Mesenchymal stem cell (in vitro differentiated cells and primary cell): ENCODE data around the gene ROR2.

Source experiments
- DNase-seq: peaks from one replicate; pipeline ENCODE4 v3.0.0-alpha.2; 2013
- H2AFZ ChIP-seq: one replicate; pipeline ENCODE4 v1.6.1; 2013; ENCODE audit warnings: low read depth, mild to moderate bottlenecking, control low read depth, inconsistent platforms, low read length, moderate library complexity
- H2AK5ac ChIP-seq: 2 replicates; pipeline ENCODE4 v1.6.1; 2013; ENCODE audit warnings: low read length, moderate library complexity, mild to moderate bottlenecking, inconsistent platforms; ENCODE audit not compliant: severe bottlenecking
- H2BK120ac ChIP-seq: one replicate; pipeline ENCODE4 v1.6.1; 2013; ENCODE audit warnings: low read depth, mild to moderate bottlenecking, inconsistent platforms, low read length, moderate library complexity
- H2BK12ac ChIP-seq, 2 experiments: one replicate each; pipeline ENCODE4 v1.6.1; 2013; ENCODE audit warnings: inconsistent platforms in 2 of 2, low read length in 2 of 2, mild to moderate bottlenecking in 2 of 2, moderate library complexity in 2 of 2, control low read depth in 1 of 2
- H2BK15ac ChIP-seq: one replicate; pipeline ENCODE4 v1.6.1; 2013; ENCODE audit warnings: mild to moderate bottlenecking, low read depth, inconsistent platforms; ENCODE audit not compliant: poor library complexity, severe bottlenecking
- H2BK5ac ChIP-seq: 2 replicates; pipeline ENCODE4 v1.6.1; 2013; ENCODE audit warnings: low read depth, mild to moderate bottlenecking, low read length, control low read depth, inconsistent platforms; ENCODE audit not compliant: poor library complexity, severe bottlenecking
- H3K14ac ChIP-seq, 2 experiments: one replicate each; pipeline ENCODE4 v1.6.1; 2013; ENCODE audit warnings: inconsistent platforms in 2 of 2, low read length in 2 of 2, control low read depth in 1 of 2, mild to moderate bottlenecking in 1 of 2, moderate library complexity in 1 of 2
- H3K18ac ChIP-seq, 2 experiments: one replicate each; pipeline ENCODE4 v1.6.1; 2013; ENCODE audit warnings: inconsistent platforms in 2 of 2, low read length in 2 of 2, control low read depth in 1 of 2, low read depth in 1 of 2, mild to moderate bottlenecking in 1 of 2
- H3K23ac ChIP-seq, 2 experiments: one replicate each; pipeline ENCODE4 v1.6.1; 2013; ENCODE audit warnings: inconsistent platforms in 2 of 2, low read length in 2 of 2, mild to moderate bottlenecking in 2 of 2, moderate library complexity in 2 of 2, control low read depth in 1 of 2
- H3K27ac ChIP-seq: 2 replicates; pipeline ENCODE4 v1.5.1; 2013; ENCODE audit warnings: mild to moderate bottlenecking, moderate library complexity, low read length, control low read depth, inconsistent platforms; ENCODE audit not compliant: poor library complexity, severe bottlenecking
- H3K27me3 ChIP-seq, 2 experiments: 2 replicates each; pipeline versions ENCODE4 v1.6.1 to v1.7.0; 2013; ENCODE audit warnings: low read length in 2 of 2, mild to moderate bottlenecking in 2 of 2, moderate library complexity in 2 of 2, control low read depth in 1 of 2, inconsistent platforms in 1 of 2; ENCODE audit not compliant: control insufficient read depth in 1 of 2, insufficient read depth in 1 of 2
- H3K36me3 ChIP-seq, 2 experiments: 2 replicates each; pipeline versions ENCODE4 v1.6.1 to v1.7.0; 2013; ENCODE audit warnings: low read length in 2 of 2, control low read depth in 1 of 2, inconsistent platforms in 1 of 2, low read depth in 1 of 2, mild to moderate bottlenecking in 1 of 2; ENCODE audit not compliant: insufficient read depth in 2 of 2, control insufficient read depth in 1 of 2
- H3K4ac ChIP-seq, 2 experiments: one replicate each; pipeline ENCODE4 v1.6.1; 2013; ENCODE audit warnings: inconsistent platforms in 2 of 2, low read length in 2 of 2, mild to moderate bottlenecking in 2 of 2, moderate library complexity in 2 of 2, control low read depth in 1 of 2, low read depth in 1 of 2
- H3K4me1 ChIP-seq: 2 replicates; pipeline ENCODE4 v1.6.1; 2013; ENCODE audit warnings: low read depth, low read length, control low read depth; ENCODE audit not compliant: control insufficient read depth, insufficient read depth
- H3K4me2 ChIP-seq: 2 replicates; pipeline ENCODE4 v1.6.1; 2013; ENCODE audit warnings: low read length, mild to moderate bottlenecking, inconsistent platforms; ENCODE audit not compliant: poor library complexity, severe bottlenecking
- H3K4me3 ChIP-seq, 2 experiments: 2 replicates each; pipeline versions ENCODE4 v1.5.1 to v1.7.0; 2013; ENCODE audit warnings: low read length in 2 of 2, mild to moderate bottlenecking in 2 of 2, control low read depth in 1 of 2, low read depth in 1 of 2; ENCODE audit not compliant: insufficient read depth in 1 of 2
- H3K79me1 ChIP-seq: replicated peaks from 2 replicates; pipeline ENCODE4 v1.6.1; 2013; ENCODE audit warnings: mild to moderate bottlenecking, control low read depth, low read length, inconsistent platforms; ENCODE audit not compliant: poor library complexity, severe bottlenecking
- H3K9ac ChIP-seq: 2 replicates; pipeline ENCODE4 v1.7.0; 2013; ENCODE audit warnings: mild to moderate bottlenecking, low read length, moderate library complexity
- H3K9me3 ChIP-seq: 2 replicates; pipeline ENCODE4 v1.7.0; 2013; ENCODE audit warnings: mild to moderate bottlenecking, low read length; ENCODE audit not compliant: control insufficient read depth
- H4K8ac ChIP-seq: one replicate; pipeline ENCODE4 v1.6.1; 2013; ENCODE audit warnings: inconsistent platforms, mild to moderate bottlenecking, low read length, moderate library complexity
- H4K91ac ChIP-seq: one replicate; pipeline ENCODE4 v1.6.1; 2013; ENCODE audit warnings: mild to moderate bottlenecking, low read length, inconsistent platforms
- WGBS: methylation state at CpG from one replicate; pipeline ENCODE4 v1.1.7; 2013; ENCODE audit warnings: mixed read lengths; 5-methylcytosine and 5-hydroxymethylcytosine counted together

The ROR2 gene

DNA sequence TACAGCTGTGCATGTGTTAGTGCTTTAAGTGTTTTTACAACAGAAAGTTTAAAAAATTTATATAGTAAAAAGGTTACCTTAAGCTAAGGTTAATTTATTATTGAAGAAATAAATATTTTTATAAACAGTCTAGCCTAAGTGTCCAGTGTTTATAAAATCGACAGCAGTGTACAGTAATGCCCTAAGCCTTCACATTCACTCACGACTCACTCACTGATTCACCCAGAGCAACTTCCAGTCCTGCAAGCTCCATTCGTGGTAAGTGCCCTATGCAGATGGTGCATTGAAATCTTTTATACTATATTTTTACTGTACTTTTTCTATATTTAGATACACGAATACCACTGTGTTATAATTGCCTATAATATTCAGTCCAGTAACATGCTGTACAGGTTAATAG lies 159.1 kb downstream of the ROR2 start:
- H3K79me1 ChIP-seq: peaks cover 9% of the 10 kb centered on the region
- H4K8ac ChIP-seq: no peak overlapping the region
- H2AK5ac ChIP-seq: no peak overlapping the region
- no peak overlapping the region for H4K91ac ChIP-seq
- no peak overlapping the region for H2BK120ac ChIP-seq
- H3K9me3 ChIP-seq: peaks cover 4% of the 10 kb centered on the region
- no peak overlapping the region for H3K14ac ChIP-seq
- no peaks in the 10 kb centered on the region for H3K36me3 ChIP-seq
- no peak overlapping the region for H2AFZ ChIP-seq
- DNase-seq: peak; percentile 66
- no peak overlapping the region for H3K23ac ChIP-seq
- H2BK15ac ChIP-seq: no peak overlapping the region
- H3K27me3 ChIP-seq: no peaks in the 10 kb centered on the region
- H3K18ac ChIP-seq: no peak overlapping the region
- H3K4me2 ChIP-seq: no peak overlapping the region
- H3K4me3 ChIP-seq: no peak overlapping the region
- no peak overlapping the region for H2BK12ac ChIP-seq
- no peak overlapping the region for H3K4ac ChIP-seq
- 0% methylated on average over 2 of the region's 4 CpGs for WGBS
- H3K27ac ChIP-seq: no peak overlapping the region
- H3K9ac ChIP-seq: peak overlapping the region; percentile 73
- no peak overlapping the region for H2BK5ac ChIP-seq
- peaks cover 4% of the 10 kb centered on the region for H3K4me1 ChIP-seq

DNA sequence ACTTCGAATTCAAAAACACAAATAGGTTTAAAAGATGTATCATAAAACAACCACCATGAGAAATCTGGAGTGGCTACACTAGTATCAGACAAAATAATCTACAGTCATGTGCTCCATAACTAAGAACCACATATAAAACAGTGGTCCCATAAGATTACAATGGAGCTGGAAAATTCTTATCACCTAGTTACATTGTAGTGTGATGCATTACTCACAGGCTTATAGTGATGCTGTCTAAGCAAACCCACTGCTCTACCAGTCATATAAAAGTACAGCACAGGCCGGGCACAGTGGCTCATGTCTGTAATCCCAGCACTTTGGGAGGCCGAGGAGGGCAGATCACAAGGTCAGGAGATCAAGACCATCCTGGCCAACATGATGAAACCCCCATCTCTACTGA lies 160.1 kb downstream of the ROR2 start:
- Histone ChIP-seq H4K8ac (no peak overlapping the region), H3K9ac (peak overlapping the region; percentile 73), H3K79me1 (peaks cover 17% of the 10 kb centered on the region), H3K4me1 (peaks cover 1% of the 10 kb centered on the region), H3K23ac (no peak overlapping the region), H3K9me3 (peaks cover 4% of the 10 kb centered on the region), H3K4me2 (no peak overlapping the region), H2AFZ (no peak overlapping the region), H2AK5ac (no peak overlapping the region), H4K91ac (no peak overlapping the region), H2BK15ac (no peak overlapping the region), H3K4ac (no peak overlapping the region), H3K4me3 (no peak overlapping the region), H3K18ac (no peak overlapping the region), H3K27ac (no peak overlapping the region), H2BK5ac (no peak overlapping the region), H3K36me3 (no peaks in the 10 kb centered on the region), H2BK12ac (no peak overlapping the region), H3K14ac (no peak overlapping the region), H2BK120ac (no peak overlapping the region), H3K27me3 (no peaks in the 10 kb centered on the region)
- DNase-seq: no peak
- WGBS: 80% methylated on average over 2 of the region's 3 CpGs

DNA sequence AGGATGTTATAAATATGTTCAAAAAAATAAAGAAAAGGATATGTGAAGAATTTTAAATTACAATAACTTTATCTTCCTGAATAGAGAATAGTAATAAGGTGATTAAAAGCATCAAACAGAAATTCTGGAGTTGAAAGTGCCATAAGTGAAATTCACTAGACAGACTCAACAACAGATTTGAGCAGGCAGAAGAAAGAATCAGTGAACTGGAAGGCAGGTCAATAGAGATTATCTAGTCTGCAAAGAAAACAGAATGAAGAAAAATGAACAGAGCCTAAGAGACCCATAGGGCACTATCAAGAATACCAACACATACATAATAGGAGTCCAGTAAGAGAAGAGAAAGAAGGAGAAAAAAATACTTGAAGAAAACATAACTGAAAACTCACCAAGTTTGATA lies 162.1 kb downstream of the ROR2 start:
- no peak for DNase-seq
- Histone ChIP-seq H2AFZ (no peak overlapping the region), H4K91ac (no peak overlapping the region), H3K4ac (no peak overlapping the region), H3K23ac (no peak overlapping the region), H2BK120ac (no peak overlapping the region), H2BK12ac (no peak overlapping the region), H3K4me2 (no peak overlapping the region), H3K9me3 (peaks cover 4% of the 10 kb centered on the region), H3K9ac (no peak overlapping the region), H2BK15ac (no peak overlapping the region), H3K36me3 (peaks cover 0 to 5% of the 10 kb centered on the region in 2 experiments), H3K18ac (no peak overlapping the region), H3K79me1 (peaks cover 27% of the 10 kb centered on the region), H4K8ac (no peak overlapping the region), H2BK5ac (no peak overlapping the region), H2AK5ac (no peak overlapping the region), H3K4me1 (peaks cover 1% of the 10 kb centered on the region), H3K27ac (no peak overlapping the region), H3K27me3 (no peaks in the 10 kb centered on the region), H3K4me3 (no peak overlapping the region), H3K14ac (no peak overlapping the region)

DNA sequence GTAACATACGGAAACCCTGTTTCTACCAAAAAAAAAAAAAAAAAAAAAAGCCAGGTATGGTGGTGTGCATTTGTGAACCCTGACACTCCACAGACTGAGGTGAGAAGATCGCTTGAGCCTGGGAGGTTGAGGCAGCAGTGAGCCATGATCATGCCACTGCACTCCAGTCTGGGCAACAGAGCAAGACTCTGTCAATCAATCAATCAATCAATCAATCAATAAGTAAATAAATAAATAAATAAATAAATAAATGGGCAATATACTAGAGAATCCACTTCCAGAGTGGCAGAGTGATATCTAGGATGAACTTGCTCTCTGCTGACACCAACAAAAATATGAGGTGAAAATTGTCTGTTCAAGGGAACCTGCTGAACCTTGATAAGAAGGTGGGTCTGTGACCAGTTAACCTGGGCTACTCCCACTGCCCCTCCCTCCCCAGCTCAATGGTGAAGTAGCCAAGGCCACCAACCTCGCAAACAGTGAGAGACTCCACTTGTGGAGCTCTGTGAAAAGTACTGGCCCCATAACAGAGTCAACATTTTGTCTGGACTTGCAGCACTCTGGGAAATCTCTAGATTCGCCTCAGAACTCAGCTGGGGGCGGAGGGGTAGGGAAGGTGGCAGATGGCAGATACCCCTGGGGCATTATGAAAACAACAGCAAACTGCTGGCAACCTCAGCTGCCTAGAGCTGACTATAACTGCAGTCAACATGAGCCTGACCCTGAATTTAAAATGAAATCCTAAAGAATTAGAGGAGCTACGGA lies 163.7 kb downstream of the ROR2 start:
- H2AK5ac ChIP-seq: no peak overlapping the region
- H2BK5ac ChIP-seq: no peak overlapping the region
- no peak overlapping the region for H3K18ac ChIP-seq
- H2BK120ac ChIP-seq: no peak overlapping the region
- no peak overlapping the region for H3K4ac ChIP-seq
- no peak overlapping the region for H2BK12ac ChIP-seq
- H3K79me1 ChIP-seq: peaks cover 29% of the 10 kb centered on the region
- H2BK15ac ChIP-seq: no peak overlapping the region
- no peaks in the 10 kb centered on the region for H3K27me3 ChIP-seq
- no peak overlapping the region for H4K8ac ChIP-seq
- H3K14ac ChIP-seq: no peak overlapping the region
- no peak overlapping the region for H2AFZ ChIP-seq
- WGBS: 87% methylated on average over 5 of the region's 6 CpGs
- H3K9me3 ChIP-seq: peaks cover 7% of the 10 kb centered on the region
- peaks cover 0 to 10% of the 10 kb centered on the region in 2 experiments for H3K36me3 ChIP-seq
- H4K91ac ChIP-seq: no peak overlapping the region
- H3K4me2 ChIP-seq: no peak overlapping the region
- no peak overlapping the region for H3K9ac ChIP-seq
- no peak overlapping the region for H3K27ac ChIP-seq
- H3K4me3 ChIP-seq: no peak overlapping the region
- DNase-seq: no peak
- peaks cover 1% of the 10 kb centered on the region for H3K4me1 ChIP-seq
- H3K23ac ChIP-seq: no peak overlapping the region
